HepG2 (cell line): ENCODE measurements around the gene TRERF1. TPM values are rescaled to one million over a fixed set of nuclear protein-coding genes. Genes with fewer than 3 reads are reported as not detected.

Source experiments
- ATAC-seq: fragments of 200-7000 bp; cut with Tn5 transposase; 3 replicates; pipeline ENCODE4 v1.9.1; 2020; ENCODE audit warnings: mild to moderate bottlenecking, moderate library complexity
- BruUV-seq: library from RNA; stranded (reverse); fragments of 400-500 nt; replicated peaks from 2 replicates; lab custom pipeline; 2021; lab: Mats Ljungman, UMichigan
- CTCF ChIA-PET: fragments of 300-600 bp; formaldehyde crosslinking; extraction: SDS; loops from one replicate; lab custom pipeline; 2021; ENCODE audit warnings: low total read pairs, inconsistent platforms, low intra/inter-chr PET ratio; lab: Yijun Ruan, JAX
- POLR2A ChIA-PET: fragments of 350-600 bp; sonication (Branson Sonifier 250); formaldehyde crosslinking; loops from one replicate; lab custom pipeline; 2020; ENCODE audit warnings: antibody characterized with exemption, inconsistent platforms; lab: Yijun Ruan, JAX
- DNase-seq: peaks from one replicate; pipeline ENCODE4 v3.0.0-alpha.2; 2015; ENCODE audit warnings: low spot score
- FAIRE-seq: peaks from 3 replicates; lab custom pipeline; 2011; peaks lifted over from hg19 to GRCh38; lab: Jason Lieb, UNC
- H2AFZ ChIP-seq: one replicate; pipeline ENCODE4 v1.6.1; 2011; ENCODE audit warnings: low read length, inconsistent platforms
- H3K27ac ChIP-seq: fragments of 300-600 bp; 3 replicates; pipeline ENCODE4 v1.8.0; 2011; ENCODE audit warnings: mixed run types, mild to moderate bottlenecking, mixed read lengths, low read length, inconsistent platforms; ENCODE audit not compliant: insufficient read depth; ENCODE audit errors: extremely low read length
- H3K27me3 ChIP-seq, 2 experiments: fragments of 200-600 bp in 1 of 2; 2 replicates in 1 of 2; 3 replicates in 1 of 2; pipeline versions ENCODE4 v1.6.0 to v1.8.0; 2011; ENCODE audit warnings: low read length in 2 of 2, mild to moderate bottlenecking in 2 of 2, moderate library complexity in 2 of 2, inconsistent platforms in 1 of 2; ENCODE audit not compliant: insufficient read depth in 2 of 2, control insufficient read depth in 1 of 2
- H3K36me3 ChIP-seq, 2 experiments: fragments of 200-600 bp in 1 of 2; replicated peaks in 1 of 2; 2 replicates in 1 of 2; 3 replicates in 1 of 2; pipeline versions ENCODE4 v1.5.1 to v1.8.0; 2011; ENCODE audit warnings: low read length in 2 of 2, inconsistent platforms in 1 of 2; ENCODE audit not compliant: insufficient read depth in 2 of 2, control insufficient read depth in 1 of 2
- H3K4me1 ChIP-seq: 2 replicates; pipeline ENCODE4 v1.5.1; 2012; ENCODE audit warnings: low read length, inconsistent platforms; ENCODE audit not compliant: insufficient read depth
- H3K4me2 ChIP-seq: 2 replicates; pipeline ENCODE4 v1.6.0; 2011; ENCODE audit warnings: low read depth, low read length, inconsistent platforms
- H3K4me3 ChIP-seq, 3 experiments: fragments of 200-600 bp in 1 of 3; sonication (generic), shearing (Covaris generic) in 1 of 3; replicated peaks in 1 of 3; 2 replicates each; pipeline ENCODE4 v1.5.1; 2011 to 2016; ENCODE audit warnings: low read length in 3 of 3, inconsistent platforms in 2 of 3, low read depth in 2 of 3, mild to moderate bottlenecking in 2 of 3, control low read depth in 1 of 3, mixed read lengths in 1 of 3; ENCODE audit not compliant: insufficient read depth in 1 of 3
- H3K79me2 ChIP-seq: one replicate; pipeline ENCODE4 v1.6.1; 2011; ENCODE audit warnings: low read length, inconsistent platforms; ENCODE audit not compliant: insufficient read depth
- H3K9ac ChIP-seq: 2 replicates; pipeline ENCODE4 v1.6.0; 2011; ENCODE audit warnings: mild to moderate bottlenecking, low read depth, low read length, inconsistent platforms; ENCODE audit not compliant: insufficient read depth
- H3K9me3 ChIP-seq: 2 replicates; pipeline ENCODE4 v1.5.1; 2012; ENCODE audit warnings: mild to moderate bottlenecking, low read length
- H4K20me1 ChIP-seq: 2 replicates; pipeline ENCODE4 v1.6.0; 2011; ENCODE audit warnings: inconsistent platforms, mild to moderate bottlenecking, low read length, moderate library complexity; ENCODE audit not compliant: insufficient read depth
- PAX8 ChIP-seq: sonication (generic); formaldehyde crosslinking; IDR thresholded peaks from 2 replicates; pipeline ENCODE4 v1.8.0; 2022; ENCODE audit warnings: mild to moderate bottlenecking, missing genetic modification reagents, borderline replicate concordance
- SETDB1 ChIP-seq: sonication (generic); formaldehyde crosslinking; IDR thresholded peaks from 2 replicates; pipeline ENCODE4 v1.5.1; 2020; ENCODE audit warnings: missing genetic modification reagents, mild to moderate bottlenecking, borderline replicate concordance
- ZNF318 ChIP-seq: sonication (generic); formaldehyde crosslinking; IDR thresholded peaks from 2 replicates; pipeline ENCODE4 v1.4.0; 2020; ENCODE audit warnings: mild to moderate bottlenecking, missing genetic modification reagents
- WGBS: methylation state at CpG from one replicate; pipeline ENCODE4 v1.1.6; 2017; ENCODE audit warnings: low lambda C conversion rate; 5-methylcytosine and 5-hydroxymethylcytosine counted together
- in situ Hi-C: cut with HindIII; loops from 2 replicates; pipeline ENCODE4 v1.10.0; 2017; ENCODE audit warnings: low pct_unique_long_range_greater_than_20kb; ENCODE audit not compliant: extremely low pct_ligation_motif_present
- intact Hi-C: fragments of 100-400 bp; cut with micrococcal nuclease; formaldehyde crosslinking; loops from one replicate; pipeline ENCODE4 v1.10.0; 2022; ENCODE audit not compliant: unreplicated experiment
- polyA plus RNA-seq, 8 experiments: library from polyadenylated mRNA; depleted of rRNA in 3 of 8; stranded (reverse) in 7 of 8; unstranded in 1 of 8; fragments of >200 nt; fragmentation: Illumina TruSeq in 4 of 8; extraction: Trizol in 4 of 8; gene quantifications; 2 replicates each; pipeline versions ENCODE4 v1.2.1 to v1.2.3, GENCODE V29; 2011 to 2016; ENCODE audit warnings: low read depth in 4 of 8, missing spikeins in 1 of 8, mixed read lengths in 1 of 8; ENCODE audit not compliant: insufficient read depth in 1 of 8
- total RNA-seq, 5 experiments: library from RNA; depleted of rRNA; stranded (reverse); fragments of >200 nt; fragmentation: Illumina TruSeq; extraction: Trizol; gene quantifications; 2 replicates each; pipeline ENCODE4 v1.2.3, GENCODE V29; 2016; ENCODE audit warnings: low read depth in 1 of 5
- TF ChIP-seq, protein P1 (sequence below): sonication (generic); formaldehyde crosslinking; IDR thresholded peaks from 2 replicates; pipeline ENCODE4 v1.5.0; 2020; ENCODE audit warnings: missing genetic modification reagents
- TF ChIP-seq, protein P2 (sequence below): sonication (generic); formaldehyde crosslinking; IDR thresholded peaks from 2 replicates; pipeline ENCODE4 v1.4.0; 2020; ENCODE audit warnings: mild to moderate bottlenecking, missing genetic modification reagents

Gene TRERF1
- total and polyA plus RNA-seq, 2 of the 13 experiments (the other 11 are each of a cell fraction or from before 2014, with no cell fraction given): 0.02 TPM; not detected in 1

DNA sequence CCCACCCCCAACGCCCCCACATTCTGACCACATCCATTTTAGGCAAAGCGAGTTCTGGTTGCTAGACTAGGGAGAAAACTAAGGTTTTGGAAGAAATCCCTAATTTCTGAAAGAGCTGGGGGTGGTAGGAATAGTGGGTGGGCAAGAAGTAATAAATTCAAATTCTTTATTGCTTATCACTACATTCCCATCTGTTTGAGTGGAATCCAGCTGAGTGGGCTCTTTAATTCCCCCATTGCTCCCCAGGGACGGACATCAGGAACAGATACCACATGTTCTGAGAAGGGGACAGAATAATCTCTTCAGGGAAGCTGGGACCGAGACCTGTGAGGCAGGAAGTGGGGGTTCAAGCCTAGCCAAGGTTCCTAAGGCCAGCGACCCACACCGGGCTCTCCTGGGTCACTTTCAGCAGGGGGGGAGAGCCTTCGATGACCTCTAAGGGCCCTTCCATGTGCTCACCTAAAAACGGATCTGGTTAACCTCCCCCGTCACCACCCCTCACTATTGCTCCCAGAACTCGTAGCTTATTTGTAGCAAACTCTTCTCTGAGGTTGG is 191.8 kb downstream of the TRERF1 start:
- ChIA-PET POLR2A (interaction anchor here (0.9 to 1.7 kb wide), 3 partner anchors 21 to 304 kb away, joined by 3 to 4 read pairs (median 3); partner anchors contain the start of gene UBR2), CTCF (no interaction called here)
- no peaks in the 10 kb centered on the region for H4K20me1 ChIP-seq
- no TSS peak for BruUV-seq
- H3K79me2 ChIP-seq: no peaks in the 10 kb centered on the region
- in situ Hi-C loops: loop anchor here (5.0 kb wide), 1 partner anchor 287 kb away; no protein-coding TSS in a partner anchor
- H3K27me3 ChIP-seq: peaks cover 3 to 21% of the 10 kb centered on the region in 2 experiments; a peak in 3 of 5 replicates
- no peak overlapping the region for H3K27ac ChIP-seq
- DNase-seq (no peak), ATAC-seq (no peak), FAIRE-seq (no peak)
- no peak overlapping the region for H3K4me3 ChIP-seq
- peak overlapping the region; percentile 59; the same call in 1 of the 2 replicates for H3K4me2 ChIP-seq
- H3K9me3 ChIP-seq: no peaks in the 10 kb centered on the region
- H3K36me3 ChIP-seq: no peaks in the 10 kb centered on the region
- H3K9ac ChIP-seq: no peak overlapping the region
- H3K4me1 ChIP-seq: peaks cover 8% of the 10 kb centered on the region; the same call in 1 of the 2 replicates
- TF ChIP-seq, protein P1, sequence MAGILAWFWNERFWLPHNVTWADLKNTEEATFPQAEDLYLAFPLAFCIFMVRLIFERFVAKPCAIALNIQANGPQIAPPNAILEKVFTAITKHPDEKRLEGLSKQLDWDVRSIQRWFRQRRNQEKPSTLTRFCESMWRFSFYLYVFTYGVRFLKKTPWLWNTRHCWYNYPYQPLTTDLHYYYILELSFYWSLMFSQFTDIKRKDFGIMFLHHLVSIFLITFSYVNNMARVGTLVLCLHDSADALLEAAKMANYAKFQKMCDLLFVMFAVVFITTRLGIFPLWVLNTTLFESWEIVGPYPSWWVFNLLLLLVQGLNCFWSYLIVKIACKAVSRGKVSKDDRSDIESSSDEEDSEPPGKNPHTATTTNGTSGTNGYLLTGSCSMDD (CRISPR knock-in tag): no peak
- TF ChIP-seq SETDB1 (CRISPR knock-in tag) (no peak), PAX8 (CRISPR knock-in tag) (no peak), ZNF318 (CRISPR knock-in tag) (no peak)
- TF ChIP-seq, protein P2, sequence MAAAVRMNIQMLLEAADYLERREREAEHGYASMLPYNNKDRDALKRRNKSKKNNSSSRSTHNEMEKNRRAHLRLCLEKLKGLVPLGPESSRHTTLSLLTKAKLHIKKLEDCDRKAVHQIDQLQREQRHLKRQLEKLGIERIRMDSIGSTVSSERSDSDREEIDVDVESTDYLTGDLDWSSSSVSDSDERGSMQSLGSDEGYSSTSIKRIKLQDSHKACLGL (CRISPR knock-in tag): no peak
- TF ChIP-seq, all 625 proteins: peak for 0
- intact Hi-C loops: no loop called here
- 59% methylated on average over 9 of the region's 10 CpGs for WGBS
- no peak overlapping the region for H2AFZ ChIP-seq
